ENCODE data around the gene FKTN. TPM values are rescaled to one million over a fixed set of nuclear protein-coding genes. Genes with fewer than 3 reads are reported as not detected.
"Not testable (repeated sequence)": the region's sequence is repeated elsewhere in the genome, so short reads cannot be mapped to it uniquely, and the experiment has no call there.

The FKTN gene
- 23.5 and 23.7 TPM in 2 replicates for total RNA-seq
- long read RNA-seq, full-length matches to known transcripts = 12 of 43 reads
- long read RNA-seq, partial matches to known transcripts = 10 of 43 reads
- long read RNA-seq, other reads (novel, unspliced or antisense) = 21 of 43 reads

DNA sequence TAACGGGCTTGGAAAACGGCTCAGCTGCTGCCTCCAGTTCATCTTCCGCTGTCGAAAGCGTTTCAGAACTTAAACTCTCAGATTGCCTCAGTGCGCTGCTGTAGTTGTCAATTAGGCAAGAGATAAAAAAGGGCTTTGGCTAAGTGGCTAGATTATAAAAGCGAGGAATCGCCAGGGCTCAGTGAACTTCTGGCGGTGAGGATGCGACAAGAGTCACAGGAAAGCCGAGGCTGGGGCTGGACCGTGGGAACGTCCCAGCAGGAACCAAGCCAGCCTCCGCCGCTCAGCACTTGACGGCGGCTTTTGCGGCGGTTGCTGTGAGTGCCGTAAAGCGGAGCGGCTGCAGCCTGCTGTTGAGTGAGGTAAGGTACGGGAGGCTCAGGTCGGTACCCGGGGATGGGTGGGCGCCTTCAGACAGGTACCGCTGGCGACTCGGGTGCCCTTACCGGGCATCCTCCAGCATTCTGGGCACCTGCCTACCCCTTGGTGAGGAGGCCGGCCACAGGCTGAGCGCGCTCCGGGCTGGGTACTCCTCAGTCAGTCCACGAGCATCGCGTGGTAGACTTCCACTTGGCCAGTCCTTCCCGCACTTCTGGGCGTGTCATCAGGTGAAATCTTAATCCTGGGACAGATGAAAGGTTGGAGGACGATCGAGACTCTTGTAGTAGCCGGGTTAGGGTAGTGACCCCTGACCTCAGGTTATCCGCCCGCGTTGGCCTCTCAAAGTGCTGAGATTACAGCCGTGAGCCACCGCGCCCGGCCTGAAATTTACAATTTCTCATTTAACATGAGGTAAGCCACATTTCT, at the start of gene FKTN:
Gene FKTN, plus strand, starts transcription at position 328 of the 807 bp plus-strand sequence. CDS start 16,902 bp downstream, outside the sequence.
- peaks cover 17% of the 10 kb centered on the region for H3K4me1 Mint-ChIP-seq (ENCODE audit: unreplicated experiment)
- H3K4me3 Mint-ChIP-seq (ENCODE audit: unreplicated experiment) = peak within 1 kb of the TSS; percentile 92
- peak; percentile 93 for DNase-seq (ENCODE audit: extremely low spot score, unreplicated experiment)
- peaks cover 25% of the 10 kb centered on the region for H3K36me3 Mint-ChIP-seq (ENCODE audit: unreplicated experiment)
- H3K27ac Mint-ChIP-seq (ENCODE audit: unreplicated experiment) = peak within 1 kb of the TSS; percentile 93
- H3K27me3 Mint-ChIP-seq (ENCODE audit: unreplicated experiment) = no peaks in the 10 kb centered on the region
- peaks cover 18% of the 10 kb centered on the region for H3K9me3 Mint-ChIP-seq (ENCODE audit: unreplicated experiment)
- TF ChIP-seq, protein P1, sequence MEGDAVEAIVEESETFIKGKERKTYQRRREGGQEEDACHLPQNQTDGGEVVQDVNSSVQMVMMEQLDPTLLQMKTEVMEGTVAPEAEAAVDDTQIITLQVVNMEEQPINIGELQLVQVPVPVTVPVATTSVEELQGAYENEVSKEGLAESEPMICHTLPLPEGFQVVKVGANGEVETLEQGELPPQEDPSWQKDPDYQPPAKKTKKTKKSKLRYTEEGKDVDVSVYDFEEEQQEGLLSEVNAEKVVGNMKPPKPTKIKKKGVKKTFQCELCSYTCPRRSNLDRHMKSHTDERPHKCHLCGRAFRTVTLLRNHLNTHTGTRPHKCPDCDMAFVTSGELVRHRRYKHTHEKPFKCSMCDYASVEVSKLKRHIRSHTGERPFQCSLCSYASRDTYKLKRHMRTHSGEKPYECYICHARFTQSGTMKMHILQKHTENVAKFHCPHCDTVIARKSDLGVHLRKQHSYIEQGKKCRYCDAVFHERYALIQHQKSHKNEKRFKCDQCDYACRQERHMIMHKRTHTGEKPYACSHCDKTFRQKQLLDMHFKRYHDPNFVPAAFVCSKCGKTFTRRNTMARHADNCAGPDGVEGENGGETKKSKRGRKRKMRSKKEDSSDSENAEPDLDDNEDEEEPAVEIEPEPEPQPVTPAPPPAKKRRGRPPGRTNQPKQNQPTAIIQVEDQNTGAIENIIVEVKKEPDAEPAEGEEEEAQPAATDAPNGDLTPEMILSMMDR (IDR thresholded peaks at IDR 0.05) = no peak

DNA sequence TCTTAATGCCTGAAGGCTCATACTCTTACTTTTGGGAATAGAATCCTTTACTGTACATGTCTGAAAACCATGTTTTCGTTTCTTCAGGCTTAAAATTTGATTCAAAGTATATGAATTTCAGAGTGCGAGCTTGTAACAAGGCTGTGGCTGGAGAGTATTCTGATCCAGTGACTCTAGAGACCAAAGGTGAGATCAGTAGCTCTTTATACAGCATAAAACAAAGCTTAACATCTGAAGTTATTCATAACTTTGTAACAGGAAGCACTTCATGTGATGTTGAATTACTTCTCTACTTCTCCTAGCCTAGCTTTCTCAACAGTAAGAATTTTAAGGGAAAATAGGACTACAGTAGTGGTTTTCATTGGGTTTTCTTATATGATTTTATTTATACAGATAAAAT, 49.4 kb upstream of the FKTN start:
- no peak for DNase-seq (ENCODE audit: extremely low spot score, unreplicated experiment)
- peaks cover 14% of the 10 kb centered on the region for H3K4me1 Mint-ChIP-seq (ENCODE audit: unreplicated experiment)
- H3K36me3 Mint-ChIP-seq (ENCODE audit: unreplicated experiment) = peaks cover 11% of the 10 kb centered on the region
- H3K4me3 Mint-ChIP-seq (ENCODE audit: unreplicated experiment) = no peak overlapping the region
- no peaks in the 10 kb centered on the region for H3K9me3 Mint-ChIP-seq (ENCODE audit: unreplicated experiment)
- H3K27me3 Mint-ChIP-seq (ENCODE audit: unreplicated experiment) = no peaks in the 10 kb centered on the region
- no peak overlapping the region for H3K27ac Mint-ChIP-seq (ENCODE audit: unreplicated experiment)
- TF ChIP-seq, protein P1 (IDR thresholded peaks at IDR 0.05) = no peak

DNA sequence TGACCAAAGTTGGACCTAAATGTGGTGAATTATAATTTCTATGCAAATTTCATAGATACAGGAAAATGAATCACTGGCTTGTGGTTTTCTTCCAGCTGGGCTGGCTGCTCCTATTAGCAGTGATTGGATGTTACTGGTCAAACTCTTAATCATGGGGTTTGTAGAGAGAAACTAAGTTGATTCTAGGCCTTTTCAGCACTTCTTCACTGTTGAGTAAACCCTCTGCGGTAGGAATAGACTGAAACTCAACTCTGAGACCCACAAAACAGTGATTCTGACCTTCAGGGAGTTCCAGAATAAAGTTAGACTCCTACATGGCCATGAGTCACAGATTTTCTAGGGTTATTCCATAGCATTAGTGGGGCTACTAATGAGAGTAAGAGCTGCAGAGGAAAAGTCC, 47.9 kb upstream of the FKTN start:
- peaks cover 5% of the 10 kb centered on the region for H3K4me1 Mint-ChIP-seq (ENCODE audit: unreplicated experiment)
- no peaks in the 10 kb centered on the region for H3K27me3 Mint-ChIP-seq (ENCODE audit: unreplicated experiment)
- no peak overlapping the region for H3K4me3 Mint-ChIP-seq (ENCODE audit: unreplicated experiment)
- no peak overlapping the region for H3K27ac Mint-ChIP-seq (ENCODE audit: unreplicated experiment)
- H3K9me3 Mint-ChIP-seq (ENCODE audit: unreplicated experiment) = no peaks in the 10 kb centered on the region
- H3K36me3 Mint-ChIP-seq (ENCODE audit: unreplicated experiment) = peaks cover 20% of the 10 kb centered on the region
- DNase-seq (ENCODE audit: extremely low spot score, unreplicated experiment) = no peak
- TF ChIP-seq, protein P1 (IDR thresholded peaks at IDR 0.05) = no peak

DNA sequence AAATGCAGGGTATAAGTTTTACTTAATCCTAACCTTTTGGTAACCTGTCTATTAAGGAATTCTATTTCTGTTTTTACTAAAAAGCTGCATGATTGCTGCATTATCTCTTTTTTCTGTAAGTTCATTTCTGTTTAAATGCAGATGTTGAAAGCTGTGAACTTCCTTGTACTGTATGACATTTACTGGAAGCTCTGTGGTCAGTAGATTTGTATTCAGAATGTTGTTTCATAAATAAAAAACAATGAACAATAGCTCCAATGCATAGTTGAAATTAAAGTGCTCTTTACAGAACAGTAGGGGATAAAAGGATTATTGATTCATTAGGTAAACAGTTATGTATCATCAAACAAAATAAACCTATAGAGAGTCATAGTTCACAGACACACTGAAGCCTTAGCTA, 46.5 kb upstream of the FKTN start:
- Mint-ChIP-seq H3K27ac (ENCODE audit: unreplicated experiment) (no peak overlapping the region), H3K4me1 (ENCODE audit: unreplicated experiment) (peaks cover 5% of the 10 kb centered on the region), H3K9me3 (ENCODE audit: unreplicated experiment) (no peaks in the 10 kb centered on the region), H3K4me3 (ENCODE audit: unreplicated experiment) (no peak overlapping the region), H3K36me3 (ENCODE audit: unreplicated experiment) (peaks cover 21% of the 10 kb centered on the region), H3K27me3 (ENCODE audit: unreplicated experiment) (no peaks in the 10 kb centered on the region)
- TF ChIP-seq, protein P1 (IDR thresholded peaks at IDR 0.05) = no peak
- DNase-seq (ENCODE audit: extremely low spot score, unreplicated experiment) = no peak

DNA sequence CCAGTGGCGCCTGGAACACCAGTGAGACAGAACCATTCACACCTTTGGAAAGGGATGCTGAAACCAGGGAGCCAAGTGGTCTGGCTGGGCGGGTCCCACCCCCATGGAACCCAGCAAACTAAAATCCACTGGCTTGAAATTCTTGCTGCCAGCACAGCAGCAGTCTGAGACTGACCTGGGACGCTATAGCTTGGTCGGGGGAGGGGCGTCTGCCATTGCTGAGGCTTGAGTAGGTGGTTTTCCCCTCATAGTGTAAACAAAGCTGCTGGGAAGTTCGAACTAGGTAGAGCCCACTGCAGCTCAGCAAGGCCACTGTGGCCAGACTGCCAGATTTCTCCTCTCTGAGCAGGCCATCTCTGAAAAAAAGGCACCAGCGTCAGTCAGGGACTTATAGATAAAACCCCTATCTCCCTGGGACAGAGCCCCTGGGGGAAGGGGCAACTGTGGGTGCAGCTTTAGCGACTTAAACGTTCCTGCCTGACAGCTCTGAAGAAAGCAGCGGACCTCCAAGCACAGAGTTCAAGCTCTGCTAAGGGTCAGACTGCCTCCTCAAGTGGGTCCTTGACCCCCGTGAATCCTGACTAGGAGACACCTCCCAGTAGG, 42.0 kb upstream of the FKTN start:
- H3K27ac Mint-ChIP-seq (ENCODE audit: unreplicated experiment) = no peak overlapping the region
- no peak overlapping the region for H3K4me3 Mint-ChIP-seq (ENCODE audit: unreplicated experiment)
- TF ChIP-seq, protein P1 (IDR thresholded peaks at IDR 0.05) = no peak
- H3K9me3 Mint-ChIP-seq (ENCODE audit: unreplicated experiment) = peaks cover 9% of the 10 kb centered on the region
- H3K27me3 Mint-ChIP-seq (ENCODE audit: unreplicated experiment) = no peaks in the 10 kb centered on the region
- H3K36me3 Mint-ChIP-seq (ENCODE audit: unreplicated experiment) = peaks cover 41% of the 10 kb centered on the region
- no peaks in the 10 kb centered on the region for H3K4me1 Mint-ChIP-seq (ENCODE audit: unreplicated experiment)
- no peak for DNase-seq (ENCODE audit: extremely low spot score, unreplicated experiment)

DNA sequence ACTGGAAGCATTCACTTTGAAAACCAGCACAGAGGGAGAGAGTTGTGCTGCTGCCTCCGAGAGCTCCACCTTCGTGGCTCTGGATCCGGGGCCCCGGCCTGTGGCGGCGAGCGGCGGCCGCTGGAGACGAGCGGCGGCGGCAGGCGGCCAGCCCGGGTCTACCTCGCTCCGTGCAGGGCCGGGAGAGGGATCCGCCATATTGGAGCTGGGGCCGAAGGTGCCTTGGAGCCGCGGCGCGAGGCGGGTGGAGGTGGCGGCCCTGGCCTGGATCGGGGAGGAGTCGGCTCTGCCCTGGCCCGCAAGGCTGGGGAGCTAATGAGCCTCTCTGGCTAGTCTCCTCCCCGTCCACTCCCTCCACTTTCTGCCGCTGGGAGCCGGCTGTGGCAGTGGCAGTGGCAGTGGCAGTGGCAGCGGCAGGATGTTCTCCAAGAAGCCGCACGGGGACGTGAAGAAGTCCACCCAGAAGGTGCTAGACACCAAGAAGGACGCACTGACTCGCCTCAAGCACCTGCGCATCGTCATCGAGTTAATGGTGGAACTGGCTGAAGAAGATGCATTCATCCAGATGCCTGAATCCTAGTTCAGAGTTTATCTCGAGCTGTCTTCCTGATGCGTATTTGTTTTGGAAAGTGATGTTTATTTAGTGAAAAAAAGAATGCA, 38.1 kb upstream of the FKTN start:
- not testable (repeated sequence) for H3K27ac Mint-ChIP-seq (ENCODE audit: unreplicated experiment); DNase-seq (ENCODE audit: extremely low spot score, unreplicated experiment); H3K9me3 Mint-ChIP-seq (ENCODE audit: unreplicated experiment); H3K27me3 Mint-ChIP-seq (ENCODE audit: unreplicated experiment); H3K4me3 Mint-ChIP-seq (ENCODE audit: unreplicated experiment); H3K4me1 Mint-ChIP-seq (ENCODE audit: unreplicated experiment)
- H3K36me3 Mint-ChIP-seq (ENCODE audit: unreplicated experiment) = peaks cover 37% of the 10 kb centered on the region

DNA sequence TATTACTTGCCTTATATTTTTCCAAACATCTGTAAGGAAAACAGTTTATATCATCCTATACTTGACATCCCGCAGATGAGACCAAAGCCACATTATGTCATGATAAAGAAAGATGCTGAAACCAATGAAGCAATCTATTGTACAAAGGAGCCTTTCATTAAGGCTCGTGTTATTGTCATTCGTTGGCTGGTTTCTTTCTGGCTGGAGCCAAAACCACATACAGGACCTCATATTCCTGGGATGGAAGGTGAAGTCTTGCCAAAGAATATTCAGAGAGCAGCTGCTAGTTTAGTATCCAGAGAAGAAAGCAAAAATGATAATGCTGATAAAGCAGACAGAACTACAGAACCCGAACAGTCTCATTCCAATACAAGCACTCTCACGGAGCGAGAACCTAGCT, 36.9 kb upstream of the FKTN start:
- not testable (repeated sequence) for H3K4me3 Mint-ChIP-seq (ENCODE audit: unreplicated experiment); H3K27ac Mint-ChIP-seq (ENCODE audit: unreplicated experiment); DNase-seq (ENCODE audit: extremely low spot score, unreplicated experiment); H3K9me3 Mint-ChIP-seq (ENCODE audit: unreplicated experiment); H3K27me3 Mint-ChIP-seq (ENCODE audit: unreplicated experiment); H3K4me1 Mint-ChIP-seq (ENCODE audit: unreplicated experiment)
- H3K36me3 Mint-ChIP-seq (ENCODE audit: unreplicated experiment) = peaks cover 33% of the 10 kb centered on the region

All from osteocyte (in vitro differentiated cells).